Activated T-cell treated with anti-CD3 and anti-CD28 coated beads, Interleukin-2, amount 50 U/mL, for 72 hours (primary cell): Measurements from ENCODE around the gene NEU1. TPM values are rescaled to one million over a fixed set of nuclear protein-coding genes. Genes with fewer than 3 reads are reported as not detected.
A peak's percentile ranks its signal among the peaks of the same experiment; 100 is the strongest.
"Not testable (repeated sequence)": the region's sequence is repeated elsewhere in the genome, so short reads cannot be mapped to it uniquely, and the experiment has no call there.

Experiments used
- ATAC-seq, 2 donors: fragments of 150-1000 bp; cut with Tn5 transposase; replicated peaks in 1 of 2; 2 replicates each; pipeline ENCODE4 v1.10.0; 2021; ENCODE audit warnings: moderate library complexity in 2 of 2, mild to moderate bottlenecking in 1 of 2
- DNase-seq, 2 donors: peaks; one replicate each; pipeline ENCODE4 v3.0.0; 2021 to 2022; ENCODE audit warnings: mixed read lengths in 1 of 2
- H3K27ac Mint-ChIP-seq: one replicate; pipeline ENCODE4 v1.8.0; 2022; ENCODE audit warnings: mild to moderate bottlenecking, moderate library complexity, mixed read lengths
- H3K27me3 Mint-ChIP-seq: one replicate; pipeline ENCODE4 v1.8.0; 2022; ENCODE audit warnings: low read depth, mixed read lengths
- H3K36me3 Mint-ChIP-seq, 2 donors: one replicate each; pipeline ENCODE4 v1.8.0; 2022; ENCODE audit warnings: mixed read lengths in 2 of 2, mild to moderate bottlenecking in 1 of 2; ENCODE audit not compliant: insufficient read depth in 2 of 2
- H3K4me1 Mint-ChIP-seq: one replicate; pipeline ENCODE4 v1.8.0; 2022; ENCODE audit warnings: low read depth, mixed read lengths
- H3K4me3 Mint-ChIP-seq, 2 donors: one replicate each; pipeline ENCODE4 v1.8.0; 2022; ENCODE audit warnings: mild to moderate bottlenecking in 2 of 2, mixed read lengths in 2 of 2, moderate library complexity in 2 of 2
- H3K9me3 Mint-ChIP-seq, 2 donors: one replicate each; pipeline ENCODE4 v1.8.0; 2022; ENCODE audit warnings: mixed read lengths in 2 of 2
- total RNA-seq, 2 donors: library from RNA; stranded (reverse); gene quantifications; one replicate each; pipeline ENCODE4 v1.2.3, GENCODE V29; 2022

The NEU1 gene
- total RNA-seq, 2 donors from 2014 or later = 24.0 to 27.1 TPM

- DNase-seq (no peak), ATAC-seq (no peak)
- H3K4me3 Mint-ChIP-seq = peak overlapping the region in 1 of 2 donors; percentile 99
- H3K27ac Mint-ChIP-seq = no peak overlapping the region
- H3K9me3 Mint-ChIP-seq = no peaks in the 10 kb centered on the region
- H3K36me3 Mint-ChIP-seq = peaks cover 0 to 4% of the 10 kb centered on the region in 2 donors
- no peaks in the 10 kb centered on the region for H3K27me3 Mint-ChIP-seq
- peaks cover 34% of the 10 kb centered on the region for H3K4me1 Mint-ChIP-seq
Observed at GRCh38 chr6:31861150-31861549, 1.5 kb downstream of the NEU1 start.

GRCh38 chr6:31860349-31860748 lies 2.3 kb downstream of the NEU1 start:
- ATAC-seq = no peak
- no peaks in the 10 kb centered on the region for H3K27me3 Mint-ChIP-seq
- H3K9me3 Mint-ChIP-seq = no peaks in the 10 kb centered on the region
- H3K27ac Mint-ChIP-seq = no peak overlapping the region
- no peak for DNase-seq
- peaks cover 34% of the 10 kb centered on the region for H3K4me1 Mint-ChIP-seq
- H3K4me3 Mint-ChIP-seq = no peak overlapping the region
- H3K36me3 Mint-ChIP-seq = peaks cover 0 to 4% of the 10 kb centered on the region in 2 donors

GRCh38 chr6:31859923-31860322 lies 2.7 kb downstream of the NEU1 start:
- no peak for ATAC-seq

GRCh38 chr6:31858707-31859106 lies 3.9 kb downstream of the NEU1 start:
- H3K4me1 Mint-ChIP-seq = peaks cover 28% of the 10 kb centered on the region
- no peaks in the 10 kb centered on the region for H3K9me3 Mint-ChIP-seq
- H3K27ac Mint-ChIP-seq = no peak overlapping the region
- ATAC-seq (no peak), DNase-seq (no peak)
- no peak overlapping the region for H3K4me3 Mint-ChIP-seq
- H3K36me3 Mint-ChIP-seq = peaks cover 0 to 4% of the 10 kb centered on the region in 2 donors
- H3K27me3 Mint-ChIP-seq = no peaks in the 10 kb centered on the region

More at GRCh38 chr6:31859923-31860322, 2.7 kb downstream of the NEU1 start:
- Mint-ChIP-seq H3K36me3 (peaks cover 0 to 4% of the 10 kb centered on the region in 2 donors), H3K27ac (no peak overlapping the region), H3K4me1 (peaks cover 34% of the 10 kb centered on the region), H3K9me3 (no peaks in the 10 kb centered on the region), H3K4me3 (peak overlapping the region in 1 of 2 donors; percentile 42), H3K27me3 (no peaks in the 10 kb centered on the region)
- DNase-seq = no peak

GRCh38 chr6:31857774-31858173 lies 4.8 kb downstream of the NEU1 start:
- H3K27ac Mint-ChIP-seq, H3K4me3 Mint-ChIP-seq, H3K36me3 Mint-ChIP-seq, H3K9me3 Mint-ChIP-seq, DNase-seq, ATAC-seq, H3K27me3 Mint-ChIP-seq: not testable (repeated sequence)
- peaks cover 24% of the 10 kb centered on the region for H3K4me1 Mint-ChIP-seq

- not testable (repeated sequence) for DNase-seq, H3K9me3 Mint-ChIP-seq, H3K4me3 Mint-ChIP-seq, H3K27me3 Mint-ChIP-seq, H3K36me3 Mint-ChIP-seq, ATAC-seq, H3K27ac Mint-ChIP-seq, H3K4me1 Mint-ChIP-seq
Observed at GRCh38 chr6:31851980-31852718, 10.5 kb downstream of the NEU1 start.

- H3K27ac Mint-ChIP-seq = no peak overlapping the region
- no peaks in the 10 kb centered on the region for H3K36me3 Mint-ChIP-seq
- no peak for ATAC-seq
- H3K9me3 Mint-ChIP-seq = no peaks in the 10 kb centered on the region
- no peaks in the 10 kb centered on the region for H3K27me3 Mint-ChIP-seq
- no peak for DNase-seq
- no peaks in the 10 kb centered on the region for H3K4me1 Mint-ChIP-seq
- H3K4me3 Mint-ChIP-seq = no peak overlapping the region
Observed at GRCh38 chr6:31851485-31851832, 11.2 kb downstream of the NEU1 start.

GRCh38 chr6:31850765-31851484 lies 11.7 kb downstream of the NEU1 start:
- Mint-ChIP-seq H3K27ac (no peak overlapping the region), H3K9me3 (no peaks in the 10 kb centered on the region), H3K36me3 (no peaks in the 10 kb centered on the region), H3K4me1 (no peaks in the 10 kb centered on the region), H3K4me3 (no peak overlapping the region), H3K27me3 (no peaks in the 10 kb centered on the region)
- DNase-seq = no peak
- no peak for ATAC-seq

- peaks cover 7% of the 10 kb centered on the region for H3K4me1 Mint-ChIP-seq
- DNase-seq (no peak), ATAC-seq (no peak)
- H3K4me3 Mint-ChIP-seq = no peak overlapping the region
- no peaks in the 10 kb centered on the region for H3K27me3 Mint-ChIP-seq
- H3K27ac Mint-ChIP-seq = no peak overlapping the region
- no peaks in the 10 kb centered on the region for H3K36me3 Mint-ChIP-seq
- H3K9me3 Mint-ChIP-seq = no peaks in the 10 kb centered on the region
Observed at GRCh38 chr6:31847276-31847978, 15.2 kb downstream of the NEU1 start.

GRCh38 chr6:31844507-31844906 lies 18.1 kb downstream of the NEU1 start:
- Mint-ChIP-seq H3K27me3 (no peaks in the 10 kb centered on the region), H3K9me3 (no peaks in the 10 kb centered on the region), H3K36me3 (peaks cover 0 to 15% of the 10 kb centered on the region in 2 donors), H3K27ac (no peak overlapping the region), H3K4me3 (no peak overlapping the region), H3K4me1 (peaks cover 9% of the 10 kb centered on the region)
- no peak for DNase-seq
- ATAC-seq = no peak

GRCh38 chr6:31842053-31842452 lies 20.6 kb downstream of the NEU1 start:
- Mint-ChIP-seq H3K36me3 (peaks cover 6 to 25% of the 10 kb centered on the region in 2 donors), H3K27ac (no peak overlapping the region), H3K27me3 (no peaks in the 10 kb centered on the region), H3K9me3 (no peaks in the 10 kb centered on the region), H3K4me1 (peaks cover 33% of the 10 kb centered on the region), H3K4me3 (no peak overlapping the region)
- ATAC-seq = no peak
- no peak for DNase-seq

- H3K9me3 Mint-ChIP-seq, H3K27me3 Mint-ChIP-seq, H3K4me3 Mint-ChIP-seq, ATAC-seq, DNase-seq: not testable (repeated sequence)
- Mint-ChIP-seq H3K36me3 (peaks cover 21 to 44% of the 10 kb centered on the region in 2 donors), H3K27ac (peak overlapping the region; percentile 88), H3K4me1 (peaks cover 38% of the 10 kb centered on the region)
Observed at GRCh38 chr6:31839779-31840126, 22.9 kb downstream of the NEU1 start.

- Mint-ChIP-seq H3K4me1 (peaks cover 43% of the 10 kb centered on the region), H3K4me3 (peak overlapping the region; percentile 37 to 86), H3K36me3 (peaks cover 23 to 46% of the 10 kb centered on the region in 2 donors), H3K27me3 (no peaks in the 10 kb centered on the region), H3K9me3 (no peaks in the 10 kb centered on the region), H3K27ac (peak overlapping the region; percentile 88)
- ATAC-seq (no peak), DNase-seq (no peak)
Observed at GRCh38 chr6:31838968-31839367, 23.7 kb downstream of the NEU1 start.
